SK-N-SH (cell line): ENCODE data around the gene PSEN2. TPM values are rescaled to one million over a fixed set of nuclear protein-coding genes. Genes with fewer than 3 reads are reported as not detected.

ENCODE experiments used
- CTCF ChIA-PET: fragments of 300-600, 350-600 bp; formaldehyde crosslinking; extraction: SDS; loops from one replicate; lab custom pipeline; 2021; lab: Yijun Ruan, JAX
- POLR2A ChIA-PET: fragments of 350-600 bp; sonication (Branson Sonifier 250); formaldehyde crosslinking; extraction: SDS; loops from one replicate; lab custom pipeline; 2020; ENCODE audit warnings: antibody characterized with exemption, inconsistent platforms; lab: Yijun Ruan, JAX
- DNase-seq: peaks from one replicate; pipeline ENCODE4 v3.0.0; 2012
- H2AFZ ChIP-seq: fragments of 200-600 bp; sonication (generic); 2 replicates; pipeline ENCODE4 v1.8.1; 2016; ENCODE audit warnings: antibody characterized with exemption, mild to moderate bottlenecking, low read depth
- H3F3A ChIP-seq: fragments of 200-600 bp; sonication (generic); replicated peaks from 2 replicates; pipeline ENCODE3; 2016; ENCODE audit warnings: antibody characterized with exemption, mild to moderate bottlenecking; ENCODE audit not compliant: insufficient read depth
- H3K27ac ChIP-seq, 2 experiments: fragments of 200-500 bp in 1 of 2; fragments of 200-600 bp in 1 of 2; sonication (Bioruptor generic) in 1 of 2; sonication (generic), shearing (Covaris generic) in 1 of 2; 2 replicates each; pipeline versions ENCODE4 v1.5.1 to v1.6.1; 2014 to 2016; ENCODE audit warnings: low read depth in 2 of 2, inconsistent platforms in 1 of 2, low read length in 1 of 2, mild to moderate bottlenecking in 1 of 2, mixed read lengths in 1 of 2
- H3K27me3 ChIP-seq: fragments of 200-600 bp; sonication (generic), shearing (Covaris generic); 2 replicates; pipeline ENCODE4 v1.6.1; 2016; ENCODE audit warnings: mixed run types; ENCODE audit not compliant: insufficient read depth
- H3K36me3 ChIP-seq, 2 experiments: fragments of 200-500 bp in 1 of 2; fragments of 200-600 bp in 1 of 2; sonication (Bioruptor generic) in 1 of 2; sonication (generic) in 1 of 2; replicated peaks in 1 of 2; 2 replicates each; pipeline versions ENCODE3 to v1.5.1; 2014 to 2016; ENCODE audit warnings: low read length in 1 of 2, mild to moderate bottlenecking in 1 of 2; ENCODE audit not compliant: insufficient read depth in 2 of 2, control insufficient read depth in 1 of 2
- H3K4me1 ChIP-seq, 2 experiments: fragments of 200-500 bp in 1 of 2; fragments of 200-600 bp in 1 of 2; sonication (Bioruptor generic) in 1 of 2; sonication (generic), shearing (Covaris generic) in 1 of 2; 2 replicates each; pipeline versions ENCODE4 v1.5.1 to v1.6.1; 2014 to 2016; ENCODE audit warnings: low read depth in 1 of 2, low read length in 1 of 2, mixed run types in 1 of 2; ENCODE audit not compliant: insufficient read depth in 2 of 2, control insufficient read depth in 1 of 2
- H3K4me2 ChIP-seq: fragments of 200-600 bp; sonication (generic), shearing (Covaris generic); 2 replicates; pipeline ENCODE4 v1.6.1; 2017; ENCODE audit warnings: mixed run types
- H3K4me3 ChIP-seq, 2 experiments: fragments of 200-500 bp in 1 of 2; fragments of 200-600 bp in 1 of 2; sonication (Bioruptor generic) in 1 of 2; sonication (generic), shearing (Covaris generic) in 1 of 2; 2 replicates each; pipeline versions ENCODE4 v1.5.1 to v1.8.1; 2014 to 2016; ENCODE audit warnings: low read depth in 2 of 2, inconsistent platforms in 1 of 2, low read length in 1 of 2, mild to moderate bottlenecking in 1 of 2, mixed read lengths in 1 of 2, moderate library complexity in 1 of 2
- H3K79me2 ChIP-seq: fragments of 200-600 bp; sonication (generic); 2 replicates; pipeline ENCODE4 v1.8.1; 2017; ENCODE audit warnings: mild to moderate bottlenecking; ENCODE audit not compliant: insufficient read depth
- H3K9ac ChIP-seq: fragments of 200-600 bp; sonication (generic); 2 replicates; pipeline ENCODE4 v1.6.1; 2017; ENCODE audit warnings: mixed run types
- H3K9me2 ChIP-seq: fragments of 200-600 bp; sonication (generic); 2 replicates; pipeline ENCODE4 v1.6.1; 2017; ENCODE audit warnings: mixed run types
- H3K9me3 ChIP-seq: fragments of 200-600 bp; sonication (generic); 2 replicates; pipeline ENCODE4 v1.6.1; 2017; ENCODE audit warnings: mixed run types, mild to moderate bottlenecking, moderate library complexity
- H4K20me1 ChIP-seq: fragments of 200-600 bp; sonication (generic); 2 replicates; pipeline ENCODE4 v1.6.1; 2017; ENCODE audit warnings: mild to moderate bottlenecking, mixed run types; ENCODE audit not compliant: insufficient read depth
- CTCF ChIP-seq: fragments of 200-600 bp; sonication (generic); IDR thresholded peaks from 2 replicates; pipeline ENCODE4 v1.6.1; 2017; ENCODE audit warnings: antibody characterized with exemption, mild to moderate bottlenecking, moderate library complexity
- ELF1 ChIP-seq: IDR thresholded peaks from 2 replicates; pipeline ENCODE4 v1.4.0; 2012
- GABPA ChIP-seq: IDR thresholded peaks from 2 replicates; pipeline ENCODE4 v1.4.0; 2012; ENCODE audit warnings: low read depth, mild to moderate bottlenecking
- GATA2 ChIP-seq: sonication (generic); formaldehyde crosslinking; IDR thresholded peaks from 2 replicates; pipeline ENCODE4 v1.5.0; 2020; ENCODE audit warnings: mild to moderate bottlenecking, missing genetic modification reagents
- IRF3 ChIP-seq: fragments of 150-350 bp; IDR thresholded peaks from 2 replicates; pipeline ENCODE4 v1.6.1; 2016; ENCODE audit warnings: mild to moderate bottlenecking, low read depth, low read length
- MXI1 ChIP-seq: IDR thresholded peaks from 2 replicates; pipeline ENCODE4 v1.6.1; 2012; ENCODE audit warnings: mild to moderate bottlenecking, low read depth, low read length, improper control_type of control experiment
- NFIC ChIP-seq: IDR thresholded peaks from 2 replicates; pipeline ENCODE4 v1.4.0; 2012; ENCODE audit warnings: borderline replicate concordance
- PBX3 ChIP-seq: IDR thresholded peaks from 2 replicates; pipeline ENCODE4; 2012
- POLR2AphosphoS5 ChIP-seq: IDR thresholded peaks from 2 replicates; pipeline ENCODE4 v1.6.1; 2012; ENCODE audit warnings: low read depth, low read length
- RAD21 ChIP-seq: IDR thresholded peaks from 2 replicates; pipeline ENCODE4 v1.6.1; 2012; ENCODE audit warnings: mild to moderate bottlenecking, low read length
- RFX5 ChIP-seq: IDR thresholded peaks from 2 replicates; pipeline ENCODE4 v1.6.1; 2012; ENCODE audit warnings: mild to moderate bottlenecking, improper control_type of control experiment, low read length
- RXRA ChIP-seq: IDR thresholded peaks from 2 replicates; pipeline ENCODE4 v1.4.0; 2012; ENCODE audit warnings: low read depth, mild to moderate bottlenecking, borderline replicate concordance
- TAF1 ChIP-seq: IDR thresholded peaks from 2 replicates; pipeline ENCODE4 v1.6.1; 2012; ENCODE audit warnings: low read depth, mild to moderate bottlenecking, low read length, moderate library complexity, borderline replicate concordance
- TEAD4 ChIP-seq: IDR thresholded peaks from 2 replicates; pipeline ENCODE4 v1.4.0; 2012; ENCODE audit warnings: mild to moderate bottlenecking, borderline replicate concordance; ENCODE audit not compliant: insufficient read depth
- USF1 ChIP-seq: IDR thresholded peaks from 2 replicates; pipeline ENCODE4 v1.4.0; 2012; ENCODE audit warnings: low read depth, borderline replicate concordance
- YY1 ChIP-seq: IDR thresholded peaks from 2 replicates; pipeline ENCODE4 v1.4.0; 2012; ENCODE audit warnings: low read depth, mild to moderate bottlenecking
- ZBTB33 ChIP-seq: IDR thresholded peaks from 2 replicates; pipeline ENCODE4 v1.4.0; 2012; ENCODE audit warnings: low read depth, borderline replicate concordance
- WGBS: methylation state at CpG from one replicate; pipeline ENCODE4 v1.1.6; 2017; ENCODE audit warnings: low lambda C conversion rate; 5-methylcytosine and 5-hydroxymethylcytosine counted together
- polyA plus RNA-seq, 3 experiments: library from polyadenylated mRNA; depleted of rRNA; stranded (reverse); fragments of >200 nt; gene quantifications; 2 replicates each; pipeline ENCODE4 v1.2.3, GENCODE V29; 2012

PSEN2 gene
- polyA plus RNA-seq, 1 of the 3 experiments (the other 2 are of a cell fraction): 20.2 TPM

GRCh38 chr1:226838456-226838855, 32.0 kb upstream of the PSEN2 start:
- Histone ChIP-seq H3K4me1 (no peaks in the 10 kb centered on the region), H3K4me2 (no peak overlapping the region), H4K20me1 (no peaks in the 10 kb centered on the region), H2AFZ (no peak overlapping the region), H3K4me3 (no peak overlapping the region), H3K27me3 (no peaks in the 10 kb centered on the region; the same call in 1 of the 2 replicates), H3K9ac (no peak overlapping the region), H3K36me3 (no peaks in the 10 kb centered on the region), H3F3A (no peaks in the 10 kb centered on the region), H3K79me2 (no peaks in the 10 kb centered on the region), H3K27ac (no peak overlapping the region), H3K9me2 (no peaks in the 10 kb centered on the region), H3K9me3 (no peaks in the 10 kb centered on the region)
- 61% methylated on average over 3 of the region's 3 CpGs for WGBS
- no peak for DNase-seq
- ChIA-PET CTCF (interaction anchor here (2.2 kb wide), 1 partner anchor 10 kb away, joined by 7 read pairs; no protein-coding TSS in a partner anchor), POLR2A (no interaction called here)
- TF ChIP-seq YY1 (no peak), RAD21 (no peak), NFIC (no peak), ZBTB33 (no peak), RXRA (no peak), PBX3 (no peak), TEAD4 (no peak), ELF1 (no peak), POLR2AphosphoS5 (no peak), GATA2 (CRISPR knock-in tag) (no peak), RFX5 (no peak)

GRCh38 chr1:226845624-226846023, 24.8 kb upstream of the PSEN2 start:
- TF ChIP-seq GABPA: no peak
- no peak for TF ChIP-seq MXI1
- TF ChIP-seq TAF1: no peak
- no peak for TF ChIP-seq PBX3
- TF ChIP-seq USF1: no peak
- no peak for TF ChIP-seq IRF3
- TF ChIP-seq CTCF: no peak
- TF ChIP-seq POLR2AphosphoS5: no peak
- ChIA-PET POLR2A (no interaction called here), CTCF (interaction anchor here (1.2 kb wide), 1 partner anchor 219 kb away, joined by 3 read pairs; no protein-coding TSS in a partner anchor)
- Histone ChIP-seq H3K4me1 (no peaks in the 10 kb centered on the region), H4K20me1 (no peaks in the 10 kb centered on the region), H3K9ac (no peak overlapping the region), H3K79me2 (no peaks in the 10 kb centered on the region), H3K27me3 (no peaks in the 10 kb centered on the region), H3K9me3 (no peaks in the 10 kb centered on the region), H3K9me2 (no peaks in the 10 kb centered on the region), H3K4me3 (no peak overlapping the region), H3K27ac (no peak overlapping the region), H3F3A (no peaks in the 10 kb centered on the region), H3K4me2 (no peak overlapping the region), H3K36me3 (no peaks in the 10 kb centered on the region), H2AFZ (no peak overlapping the region)
- DNase-seq: no peak
